Muscle of leg (tissue), 16 donors: ENCODE results near the gene ZNF100. TPM values are rescaled to one million over a fixed set of nuclear protein-coding genes. Genes with fewer than 3 reads are reported as not detected.
"Not testable (repeated sequence)": the region's sequence is repeated elsewhere in the genome, so short reads cannot be mapped to it uniquely, and the experiment has no call there.

Source experiments
- DNase-seq: peaks from one replicate; pipeline ENCODE4 v3.0.0; 2013
- H3K27ac ChIP-seq: one replicate; pipeline ENCODE4 v1.5.1; 2013; ENCODE audit warnings: mild to moderate bottlenecking, low read length, control low read depth
- H3K27me3 ChIP-seq: one replicate; pipeline ENCODE4 v1.6.1; 2013; ENCODE audit warnings: low read length; ENCODE audit not compliant: control insufficient read depth, insufficient read depth
- H3K36me3 ChIP-seq: one replicate; pipeline ENCODE4 v1.6.1; 2013; ENCODE audit warnings: low read length; ENCODE audit not compliant: control insufficient read depth, insufficient read depth
- H3K4me1 ChIP-seq: one replicate; pipeline ENCODE4 v1.6.1; 2013; ENCODE audit warnings: low read length; ENCODE audit not compliant: control insufficient read depth, insufficient read depth
- H3K4me3 ChIP-seq: one replicate; pipeline ENCODE4 v1.5.1; 2013; ENCODE audit warnings: low read length, control low read depth
- H3K9me3 ChIP-seq: replicated peaks from 2 replicates; pipeline ENCODE4 v1.6.1; 2013; ENCODE audit warnings: low read depth, low read length; ENCODE audit not compliant: control insufficient read depth
- WGBS: methylation state at CpG from one replicate; pipeline ENCODE4 v1.1.5; 2013; ENCODE audit warnings: missing lambda C conversion rate; ENCODE audit not compliant: insufficient coverage; 5-methylcytosine and 5-hydroxymethylcytosine counted together
- long read RNA-seq, 11 donors: transcript quantifications; one replicate each; lab custom pipeline, GENCODE V29; 2026
- polyA plus RNA-seq, 8 donors: library from polyadenylated mRNA; unstranded; fragments of 120-200 nt; gene quantifications; one replicate each; pipeline versions ENCODE4 v1.2.1 to v1.2.3, GENCODE V29; 2013; ENCODE audit warnings: inconsistent platforms in 1 of 8, low replicate concordance in 1 of 8; ENCODE audit not compliant: insufficient read length in 8 of 8, insufficient read depth in 1 of 8
- total RNA-seq: library from RNA; stranded (reverse); fragments of 120-200 nt; gene quantifications from one replicate; pipeline ENCODE4 v1.2.4, GENCODE V29; 2013

Gene ZNF100
- total RNA-seq (11.4 TPM), polyA plus RNA-seq (1 to 10 TPM; 4.6 to 7.7 (median 6.8) TPM)
- long read RNA-seq, donor 1, result 0 reads
- long read RNA-seq, donor 2, result 0 reads
- long read RNA-seq, donor 3, full-length matches to known transcripts, result 2 of 2 reads
- long read RNA-seq, donor 3, partial matches to known transcripts, result 0 of 2 reads
- long read RNA-seq, donor 3, other reads (novel, unspliced or antisense), result 0 of 2 reads
- long read RNA-seq, donor 4, result 0 reads
- long read RNA-seq, donor 5, full-length matches to known transcripts, result 3 of 3 reads
- long read RNA-seq, donor 5, partial matches to known transcripts, result 0 of 3 reads
- long read RNA-seq, donor 5, other reads (novel, unspliced or antisense), result 0 of 3 reads
- long read RNA-seq, donor 6, result 0 reads
- long read RNA-seq, donor 7, full-length matches to known transcripts, result 1 of 1 reads
- long read RNA-seq, donor 7, partial matches to known transcripts, result 0 of 1 reads
- long read RNA-seq, donor 7, other reads (novel, unspliced or antisense), result 0 of 1 reads
- long read RNA-seq, donor 8, full-length matches to known transcripts, result 1 of 1 reads
- long read RNA-seq, donor 8, partial matches to known transcripts, result 0 of 1 reads
- long read RNA-seq, donor 8, other reads (novel, unspliced or antisense), result 0 of 1 reads
- long read RNA-seq, donor 9, full-length matches to known transcripts, result 1 of 1 reads
- long read RNA-seq, donor 9, partial matches to known transcripts, result 0 of 1 reads
- long read RNA-seq, donor 9, other reads (novel, unspliced or antisense), result 0 of 1 reads
- long read RNA-seq, donor 10, full-length matches to known transcripts, result 1 of 1 reads
- long read RNA-seq, donor 10, partial matches to known transcripts, result 0 of 1 reads
- long read RNA-seq, donor 10, other reads (novel, unspliced or antisense), result 0 of 1 reads
- long read RNA-seq, donor 11, full-length matches to known transcripts, result 5 of 5 reads
- long read RNA-seq, donor 11, partial matches to known transcripts, result 0 of 5 reads
- long read RNA-seq, donor 11, other reads (novel, unspliced or antisense), result 0 of 5 reads

GRCh38 chr19:21767065-21767800 lies at the start of gene ZNF100:
ZNF100 (minus strand) TSS chr19:21767579; CDS start chr19:21767429, 150 bp downstream.
- H3K27me3 ChIP-seq, result no peaks in the 10 kb centered on the region
- peaks cover 2% of the 10 kb centered on the region for H3K9me3 ChIP-seq
- DNase-seq, result peak; percentile 98
- no peaks in the 10 kb centered on the region for H3K4me1 ChIP-seq
- 0% methylated on average over 30 of the region's 35 CpGs for WGBS
- peaks cover 25% of the 10 kb centered on the region for H3K36me3 ChIP-seq
- H3K27ac ChIP-seq, result peak within 1 kb of the TSS; percentile 98
- peak within 1 kb of the TSS; percentile 72 for H3K4me3 ChIP-seq

DNA sequence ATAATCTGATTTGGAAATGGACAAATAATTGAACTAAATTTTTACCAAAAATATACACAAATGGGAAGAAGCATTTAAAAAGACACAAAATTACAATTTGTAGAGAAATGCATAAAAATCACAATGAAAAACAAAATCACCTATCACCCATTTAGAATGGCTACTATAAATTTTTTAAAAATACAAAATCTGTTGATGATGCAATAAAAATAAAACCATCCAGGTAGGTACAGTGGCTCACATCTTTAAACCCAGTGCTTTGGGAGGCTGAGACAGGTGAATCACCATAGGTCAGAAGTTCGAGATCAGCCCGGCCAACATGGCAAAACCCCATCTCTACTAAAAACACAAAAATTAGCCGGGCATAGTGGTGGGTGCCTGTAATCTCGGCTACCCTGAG lies 45.1 kb upstream of the ZNF100 start:
- no CpG with 5 or more reads among the region's 4 CpGs for WGBS
- H3K27me3 ChIP-seq, result no peaks in the 10 kb centered on the region
- no peak overlapping the region for H3K27ac ChIP-seq
- peaks cover 40% of the 10 kb centered on the region for H3K36me3 ChIP-seq
- DNase-seq, result no peak
- peaks cover 74% of the 10 kb centered on the region for H3K9me3 ChIP-seq
- H3K4me3 ChIP-seq, result no peak overlapping the region
- H3K4me1 ChIP-seq, result no peaks in the 10 kb centered on the region

GRCh38 chr19:21808400-21809000 lies 41.1 kb upstream of the ZNF100 start:
- peaks cover 60% of the 10 kb centered on the region for H3K9me3 ChIP-seq
- H3K4me1 ChIP-seq, H3K27me3 ChIP-seq, H3K27ac ChIP-seq, H3K4me3 ChIP-seq, DNase-seq: not testable (repeated sequence)
- H3K36me3 ChIP-seq, result peaks cover 20% of the 10 kb centered on the region
- WGBS, result no CpG with 5 or more reads among the region's 3 CpGs

GRCh38 chr19:21789466-21790085 lies 22.2 kb upstream of the ZNF100 start:
- Histone ChIP-seq H3K4me1 (no peaks in the 10 kb centered on the region), H3K27ac (no peak overlapping the region), H3K27me3 (no peaks in the 10 kb centered on the region), H3K4me3 (no peak overlapping the region), H3K9me3 (peaks cover 16% of the 10 kb centered on the region), H3K36me3 (no peaks in the 10 kb centered on the region)
- no peak for DNase-seq
- 88% methylated on average over 1 of the region's 5 CpGs for WGBS

DNA sequence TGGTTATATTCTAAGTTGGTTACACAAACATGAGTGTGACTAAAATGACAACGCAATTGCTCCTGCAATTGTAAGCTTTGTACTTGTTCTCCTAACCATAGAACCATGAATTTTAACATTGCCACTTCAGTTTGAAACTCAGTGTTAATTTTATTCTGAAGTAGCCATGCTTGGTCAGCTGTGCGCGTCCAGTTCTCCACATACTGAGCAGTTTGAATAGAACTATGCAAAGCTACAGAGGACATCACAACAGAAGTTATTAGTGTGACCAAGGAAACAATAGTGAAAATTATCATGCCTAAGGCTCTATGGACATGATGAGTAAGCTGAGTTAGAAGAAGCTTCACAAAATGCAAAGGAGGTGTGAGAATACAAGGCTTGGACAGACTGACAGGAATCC lies 19.6 kb upstream of the ZNF100 start:
- Histone ChIP-seq H3K27ac (no peak overlapping the region), H3K4me3 (no peak overlapping the region), H3K9me3 (peaks cover 12% of the 10 kb centered on the region), H3K4me1 (no peaks in the 10 kb centered on the region), H3K27me3 (no peaks in the 10 kb centered on the region), H3K36me3 (no peaks in the 10 kb centered on the region)
- DNase-seq, result no peak
- WGBS, result no CpG with 5 or more reads among the region's 3 CpGs

GRCh38 chr19:21775792-21776191 lies 8.4 kb upstream of the ZNF100 start:
- not testable (repeated sequence) for H3K4me3 ChIP-seq, H3K9me3 ChIP-seq, DNase-seq, H3K36me3 ChIP-seq, H3K27me3 ChIP-seq, H3K27ac ChIP-seq, H3K4me1 ChIP-seq
- WGBS, result 96% methylated on average over 4 of the region's 30 CpGs

GRCh38 chr19:21766705-21767064 lies 694 bp downstream of the ZNF100 start:
- not testable (repeated sequence) for H3K9me3 ChIP-seq, DNase-seq, H3K27me3 ChIP-seq, H3K4me1 ChIP-seq
- Histone ChIP-seq H3K27ac (peak overlapping the region; percentile 98), H3K36me3 (peaks cover 31% of the 10 kb centered on the region), H3K4me3 (peak overlapping the region; percentile 72)
- WGBS, result 4% methylated on average over 5 of the region's 19 CpGs

GRCh38 chr19:21765151-21765550 lies 2.2 kb downstream of the ZNF100 start:
- no peak for DNase-seq
- Histone ChIP-seq H3K9me3 (peaks cover 2% of the 10 kb centered on the region), H3K4me3 (no peak overlapping the region), H3K4me1 (no peaks in the 10 kb centered on the region), H3K27ac (no peak overlapping the region), H3K36me3 (peaks cover 35% of the 10 kb centered on the region), H3K27me3 (no peaks in the 10 kb centered on the region)

- DNase-seq, result not testable (repeated sequence)
These were observed 5.8 kb downstream of the ZNF100 start for GRCh38 chr19:21761547-21761946.

More at GRCh38 chr19:21761547-21761946, 5.8 kb downstream of the ZNF100 start:
- not testable (repeated sequence) for H3K4me1 ChIP-seq, H3K27me3 ChIP-seq, H3K9me3 ChIP-seq, H3K27ac ChIP-seq, H3K4me3 ChIP-seq
- WGBS, result 100% methylated on average over 1 of the region's 2 CpGs
- peaks cover 59% of the 10 kb centered on the region for H3K36me3 ChIP-seq
